Measurements from ENCODE around the gene ERP29.

GRCh38 chr12:112061137-112061536, 47.9 kb downstream of the ERP29 start:
- no peak for TF ChIP-seq CTCF (IDR thresholded peaks at IDR 0.05; ENCODE audit: insufficient read depth, low read depth, low read length)
- TF ChIP-seq EZH2 (IDR thresholded peaks at IDR 0.05; ENCODE audit: insufficient read depth, low read length): no peak

Data from astrocyte (in vitro differentiated cells and primary cell).